ENCODE measurements around the gene ATRIP.

GRCh38 chr3:48505146-48505545 is 58.6 kb downstream of the ATRIP start:
- TF ChIP-seq, protein P1, sequence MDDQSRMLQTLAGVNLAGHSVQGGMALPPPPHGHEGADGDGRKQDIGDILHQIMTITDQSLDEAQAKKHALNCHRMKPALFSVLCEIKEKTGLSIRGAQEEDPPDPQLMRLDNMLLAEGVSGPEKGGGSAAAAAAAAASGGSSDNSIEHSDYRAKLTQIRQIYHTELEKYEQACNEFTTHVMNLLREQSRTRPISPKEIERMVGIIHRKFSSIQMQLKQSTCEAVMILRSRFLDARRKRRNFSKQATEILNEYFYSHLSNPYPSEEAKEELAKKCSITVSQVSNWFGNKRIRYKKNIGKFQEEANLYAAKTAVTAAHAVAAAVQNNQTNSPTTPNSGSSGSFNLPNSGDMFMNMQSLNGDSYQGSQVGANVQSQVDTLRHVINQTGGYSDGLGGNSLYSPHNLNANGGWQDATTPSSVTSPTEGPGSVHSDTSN (IDR thresholded peaks at IDR 0.05): no peak
- TF ChIP-seq CTCF (IDR thresholded peaks at IDR 0.05) (no peak), ZFP36 (IDR thresholded peaks at IDR 0.05; ENCODE audit: borderline replicate concordance, partially characterized antibody) (no peak), RAD21 (conservative IDR thresholded peaks at IDR 0.05 in 1 of 2, IDR thresholded peaks at IDR 0.05 in 1 of 2) (no peak)

Measured in A549 (cell line).